Sigmoid colon (tissue), 7 donors: ENCODE measurements around the gene ARHGAP22. TPM values are rescaled to one million over a fixed set of nuclear protein-coding genes. Genes with fewer than 3 reads are reported as not detected.

Experiments
- DNase-seq: peaks from one replicate; pipeline ENCODE4 v3.0.0-alpha.2; 2019
- H3K27ac ChIP-seq, 4 donors: fragments of 200-600 bp; sonication (generic); one replicate each; pipeline ENCODE4 v1.5.1; 2016 to 2019; ENCODE audit warnings: mild to moderate bottlenecking in 1 of 4
- H3K27me3 ChIP-seq, 3 donors: fragments of 200-600 bp; sonication (generic); one replicate each; pipeline ENCODE4 v1.5.1; 2019; ENCODE audit warnings: mild to moderate bottlenecking in 1 of 3
- H3K36me3 ChIP-seq, 4 donors: fragments of 200-600 bp; sonication (generic); one replicate each; pipeline ENCODE4 v1.5.1; 2016 to 2019
- H3K4me1 ChIP-seq, 4 donors: fragments of 200-600 bp; sonication (generic); one replicate each; pipeline ENCODE4 v1.5.1; 2017 to 2019
- H3K4me3 ChIP-seq, 4 donors: fragments of 200-600 bp; sonication (generic); one replicate each; pipeline ENCODE4 v1.5.1; 2017 to 2019; ENCODE audit warnings: mild to moderate bottlenecking in 2 of 4, moderate library complexity in 1 of 4
- H3K9me3 ChIP-seq, 4 donors: fragments of 200-600 bp in 3 of 4; sonication (generic) in 3 of 4; one replicate each; pipeline versions ENCODE4 v1.5.1 to v1.6.1; 2013 to 2019
- CTCF ChIP-seq, 4 experiments: fragments of 450-650 bp in 3 of 4; fragments of 200-600 bp in 1 of 4; IDR thresholded peaks; one replicate each; pipeline ENCODE4 v1.5.1; 2016 to 2019; ENCODE audit warnings: antibody characterized with exemption in 4 of 4, mild to moderate bottlenecking in 3 of 4, moderate library complexity in 2 of 4
- EP300 ChIP-seq, 4 donors: sonication (generic); formaldehyde crosslinking; IDR thresholded peaks; one replicate each; pipeline ENCODE4 v1.6.1; 2017; ENCODE audit warnings: antibody characterized with exemption in 4 of 4
- POLR2A ChIP-seq, 2 donors: fragments of 450-650 bp; IDR thresholded peaks; one replicate each; pipeline ENCODE4 v1.6.1; 2016; ENCODE audit warnings: antibody characterized with exemption in 2 of 2, mild to moderate bottlenecking in 2 of 2, moderate library complexity in 2 of 2
- POLR2AphosphoS5 ChIP-seq, 4 donors: sonication (generic); formaldehyde crosslinking; IDR thresholded peaks; one replicate each; pipeline ENCODE4 v1.6.1; 2017; ENCODE audit warnings: antibody characterized with exemption in 4 of 4
- WGBS, 2 donors: extraction: QIAGEN DNeasy Blood & Tissue Kit; methylation state at CpG; one replicate each; pipeline ENCODE4 v1.1.7; 2013; 5-methylcytosine and 5-hydroxymethylcytosine counted together
- intact Hi-C: fragments of 100-400 bp; cut with DNase I; formaldehyde crosslinking; loops from one replicate; pipeline ENCODE4 v1.15.1; 2023
- polyA plus RNA-seq, 3 donors: library from polyadenylated mRNA; stranded (reverse); fragments of 200-250 nt; gene quantifications; one replicate each; pipeline ENCODE4 v1.2.3, GENCODE V29; 2013
- total RNA-seq, 4 donors: library from RNA; depleted of rRNA; stranded (reverse); fragments of >200 nt; gene quantifications; one replicate each; pipeline ENCODE4 v1.1.0, GENCODE V29; 2016
- donor health status: healthy with polysubstance abuse.
- donor health status: Bipolar disorder and iron deficiency.
- donor health status: healthy.

The ARHGAP22 gene
- total and polyA plus RNA-seq, 7 donors = 1.2 to 6.4 (median 3.1) TPM

GRCh38 chr10:48529331-48529730 is 75.5 kb downstream of the ARHGAP22 start:
- Histone ChIP-seq H3K4me1 (peaks cover 0 to 32% (median 18%) of the 10 kb centered on the region in 4 donors), H3K4me3 (no peak overlapping the region), H3K27ac (no peak overlapping the region), H3K36me3 (no peaks in the 10 kb centered on the region), H3K9me3 (no peaks in the 10 kb centered on the region), H3K27me3 (no peaks in the 10 kb centered on the region)
- no peak for DNase-seq
- intact Hi-C loops = no loop called here
- TF ChIP-seq POLR2AphosphoS5 (IDR thresholded peaks at IDR 0.05) (no peak), CTCF (IDR thresholded peaks at IDR 0.05) (no peak), POLR2A (IDR thresholded peaks at IDR 0.05) (no peak), EP300 (IDR thresholded peaks at IDR 0.05) (no peak)
- 25 to 65% methylated on average over 2 of the region's 2 CpGs for WGBS, 2 donors

GRCh38 chr10:48527756-48528155 is 77.1 kb downstream of the ARHGAP22 start:
- H3K4me1 ChIP-seq = peaks cover 0 to 39% (median 27%) of the 10 kb centered on the region in 4 donors
- no peaks in the 10 kb centered on the region for H3K27me3 ChIP-seq
- intact Hi-C loops = no loop called here
- WGBS, 2 donors = 96 to 98% methylated on average over 1 of the region's 1 CpG
- no peak for DNase-seq
- no peak overlapping the region for H3K4me3 ChIP-seq
- H3K36me3 ChIP-seq = no peaks in the 10 kb centered on the region
- H3K27ac ChIP-seq = no peak overlapping the region
- no peaks in the 10 kb centered on the region for H3K9me3 ChIP-seq
- no peak for TF ChIP-seq POLR2A (IDR thresholded peaks at IDR 0.05)
- TF ChIP-seq EP300 (IDR thresholded peaks at IDR 0.05) = no peak
- TF ChIP-seq CTCF (IDR thresholded peaks at IDR 0.05) = no peak
- TF ChIP-seq POLR2AphosphoS5 (IDR thresholded peaks at IDR 0.05) = no peak

- Histone ChIP-seq H3K27me3 (no peaks in the 10 kb centered on the region), H3K27ac (peak overlapping the region; percentile 4 to 72 (median 66)), H3K9me3 (no peaks in the 10 kb centered on the region), H3K36me3 (no peaks in the 10 kb centered on the region), H3K4me1 (peaks cover 0 to 47% (median 33%) of the 10 kb centered on the region in 4 donors), H3K4me3 (peak overlapping the region in 1 of 4 donors; percentile 22)
- TF ChIP-seq CTCF (IDR thresholded peaks at IDR 0.05) (no peak), POLR2A (IDR thresholded peaks at IDR 0.05) (no peak)
- intact Hi-C loops = no loop called here
- no peak for DNase-seq
- WGBS, 2 donors = 86 to 91% methylated on average over 2 of the region's 2 CpGs
These were observed 77.9 kb downstream of the ARHGAP22 start for GRCh38 chr10:48526846-48527505.

GRCh38 chr10:48526011-48526821 is 78.7 kb downstream of the ARHGAP22 start:
- H3K27me3 ChIP-seq = no peaks in the 10 kb centered on the region
- H3K4me3 ChIP-seq = peak overlapping the region in 1 of 4 donors; percentile 22
- peak overlapping the region; percentile 4 to 72 (median 66) for H3K27ac ChIP-seq
- no peaks in the 10 kb centered on the region for H3K9me3 ChIP-seq
- TF ChIP-seq EP300 (IDR thresholded peaks at IDR 0.05) (peak in 1 of 4 donors; percentile 18), POLR2A (IDR thresholded peaks at IDR 0.05) (no peak), POLR2AphosphoS5 (IDR thresholded peaks at IDR 0.05) (peak in 3 of 4 donors; percentile 38 to 58 (median 49))
- DNase-seq = no peak
- H3K4me1 ChIP-seq = peaks cover 0 to 47% (median 34%) of the 10 kb centered on the region in 4 donors
- intact Hi-C loops = no loop called here
- H3K36me3 ChIP-seq = no peaks in the 10 kb centered on the region
- WGBS, 2 donors = 27 to 55% methylated on average over 14 of the region's 14 CpGs

GRCh38 chr10:48525113-48525512 is 79.8 kb downstream of the ARHGAP22 start:
- Histone ChIP-seq H3K27me3 (no peaks in the 10 kb centered on the region), H3K4me1 (peaks cover 0 to 47% (median 34%) of the 10 kb centered on the region in 4 donors), H3K36me3 (no peaks in the 10 kb centered on the region), H3K27ac (peak overlapping the region in 1 of 4 donors; percentile 72), H3K9me3 (no peaks in the 10 kb centered on the region), H3K4me3 (no peak overlapping the region)
- WGBS, 2 donors = 93 to 95% methylated on average over 5 of the region's 5 CpGs
- intact Hi-C loops = no loop called here
- no peak for TF ChIP-seq POLR2AphosphoS5 (IDR thresholded peaks at IDR 0.05)
- no peak for TF ChIP-seq EP300 (IDR thresholded peaks at IDR 0.05)
- no peak for TF ChIP-seq POLR2A (IDR thresholded peaks at IDR 0.05)
- no peak for TF ChIP-seq CTCF (IDR thresholded peaks at IDR 0.05)
- no peak for DNase-seq
